KMS-11 (cell line): Measurements from ENCODE around the gene NRN1.

Experiments used
- H2AFZ ChIP-seq: fragments of 200-600 bp; sonication (generic); 2 replicates; pipeline ENCODE4 v1.6.1; 2016; ENCODE audit warnings: antibody characterized with exemption, mixed run types, low read depth
- H3K27ac ChIP-seq: fragments of 200-600 bp; sonication (generic); 2 replicates; pipeline ENCODE4 v1.6.1; 2016; ENCODE audit warnings: mild to moderate bottlenecking, mixed run types
- H3K27me3 ChIP-seq: fragments of 200-600 bp; sonication (generic); 2 replicates; pipeline ENCODE4 v1.6.1; 2017; ENCODE audit warnings: mild to moderate bottlenecking, low read depth, mixed run types, moderate library complexity; ENCODE audit not compliant: insufficient read depth
- H3K36me3 ChIP-seq: fragments of 200-600 bp; sonication (generic); 2 replicates; pipeline ENCODE4 v1.6.1; 2017; ENCODE audit warnings: mild to moderate bottlenecking, mixed run types; ENCODE audit not compliant: insufficient read depth
- H3K4me1 ChIP-seq: fragments of 200-600 bp; sonication (generic); 2 replicates; pipeline ENCODE4 v1.6.1; 2016; ENCODE audit warnings: mild to moderate bottlenecking, low read depth, mixed run types; ENCODE audit not compliant: poor library complexity, severe bottlenecking
- H3K4me2 ChIP-seq: fragments of 200-600 bp; sonication (generic); 2 replicates; pipeline ENCODE4 v1.7.0; 2016; ENCODE audit warnings: mild to moderate bottlenecking, mixed run types
- H3K4me3 ChIP-seq: fragments of 200-600 bp; sonication (generic); IDR thresholded peaks from 2 replicates; pipeline ENCODE4 v1.6.1; 2017; ENCODE audit warnings: low read depth, low read length, mixed read lengths; ENCODE audit not compliant: insufficient read depth
- H3K79me2 ChIP-seq: fragments of 200-600 bp; sonication (generic); 2 replicates; pipeline ENCODE4 v1.6.1; 2016; ENCODE audit warnings: low read depth, mixed run types; ENCODE audit not compliant: insufficient read depth
- H3K9ac ChIP-seq: fragments of 200-600 bp; sonication (generic); 2 replicates; pipeline ENCODE4 v1.6.1; 2016; ENCODE audit warnings: mild to moderate bottlenecking, mixed run types
- H4K20me1 ChIP-seq: fragments of 200-600 bp; sonication (generic); 2 replicates; pipeline ENCODE4 v1.6.1; 2016; ENCODE audit warnings: mild to moderate bottlenecking, mixed run types; ENCODE audit not compliant: insufficient read depth
- CTCF ChIP-seq: fragments of 200-600 bp; sonication (generic); conservative IDR thresholded peaks from 2 replicates; pipeline ENCODE4 v1.6.1; 2017; ENCODE audit warnings: low read depth, mild to moderate bottlenecking, antibody characterized with exemption, low read length, moderate library complexity, mixed read lengths

Gene NRN1

GRCh38 chr6:5986861-5987260 is 19.9 kb downstream of the NRN1 start:
- no peak overlapping the region for H3K4me2 ChIP-seq
- H3K4me3 ChIP-seq, result no peak overlapping the region
- no peaks in the 10 kb centered on the region for H3K27me3 ChIP-seq
- no peaks in the 10 kb centered on the region for H4K20me1 ChIP-seq
- H2AFZ ChIP-seq, result no peak overlapping the region
- no peaks in the 10 kb centered on the region for H3K36me3 ChIP-seq
- no peak overlapping the region for H3K9ac ChIP-seq
- H3K4me1 ChIP-seq, result no peaks in the 10 kb centered on the region
- no peak overlapping the region for H3K27ac ChIP-seq
- H3K79me2 ChIP-seq, result no peaks in the 10 kb centered on the region
- no peak for TF ChIP-seq CTCF

GRCh38 chr6:5984150-5985089 is 22.3 kb downstream of the NRN1 start:
- Histone ChIP-seq H3K27ac (no peak overlapping the region), H3K27me3 (no peaks in the 10 kb centered on the region), H2AFZ (no peak overlapping the region), H3K79me2 (no peaks in the 10 kb centered on the region), H3K4me2 (no peak overlapping the region), H3K36me3 (no peaks in the 10 kb centered on the region), H4K20me1 (no peaks in the 10 kb centered on the region), H3K9ac (no peak overlapping the region), H3K4me1 (no peaks in the 10 kb centered on the region), H3K4me3 (no peak overlapping the region)
- TF ChIP-seq CTCF, result no peak

GRCh38 chr6:5981126-5982026 is 25.3 kb downstream of the NRN1 start:
- no peak overlapping the region for H2AFZ ChIP-seq
- no peak overlapping the region for H3K9ac ChIP-seq
- H3K4me3 ChIP-seq, result no peak overlapping the region
- H3K4me2 ChIP-seq, result no peak overlapping the region
- TF ChIP-seq CTCF, result no peak
- H4K20me1 ChIP-seq, result no peaks in the 10 kb centered on the region
- H3K27ac ChIP-seq, result no peak overlapping the region
- no peaks in the 10 kb centered on the region for H3K36me3 ChIP-seq
- no peaks in the 10 kb centered on the region for H3K27me3 ChIP-seq
- H3K4me1 ChIP-seq, result no peaks in the 10 kb centered on the region
- no peaks in the 10 kb centered on the region for H3K79me2 ChIP-seq

GRCh38 chr6:5979650-5980420 is 26.9 kb downstream of the NRN1 start:
- no peak for TF ChIP-seq CTCF
- no peak overlapping the region for H3K27ac ChIP-seq

More at GRCh38 chr6:5979650-5980420, 26.9 kb downstream of the NRN1 start:
- no peaks in the 10 kb centered on the region for H3K79me2 ChIP-seq
- H3K36me3 ChIP-seq, result no peaks in the 10 kb centered on the region
- no peak overlapping the region for H3K9ac ChIP-seq
- no peaks in the 10 kb centered on the region for H4K20me1 ChIP-seq
- H3K27me3 ChIP-seq, result no peaks in the 10 kb centered on the region
- no peaks in the 10 kb centered on the region for H3K4me1 ChIP-seq
- H3K4me3 ChIP-seq, result no peak overlapping the region
- no peak overlapping the region for H3K4me2 ChIP-seq
- H2AFZ ChIP-seq, result no peak overlapping the region
